IMR-90 (cell line): Measurements from ENCODE around the gene RGMB. TPM values are rescaled to one million over a fixed set of nuclear protein-coding genes. Genes with fewer than 3 reads are reported as not detected.

Experiments
- ATAC-seq: fragments of 200-7000 bp; cut with Tn5 transposase; 2 replicates; pipeline ENCODE4 v1.9.1; 2020; ENCODE audit warnings: low read depth, mild to moderate bottlenecking, moderate library complexity
- BruUV-seq: library from RNA; stranded (reverse); fragments of 400-500 nt; replicated peaks from 2 replicates; lab custom pipeline; 2021; lab: Mats Ljungman, UMichigan
- CTCF ChIA-PET: fragments of 300-600 bp; formaldehyde crosslinking; extraction: SDS; loops from one replicate; lab custom pipeline; 2021; ENCODE audit warnings: antibody characterized with exemption; lab: Yijun Ruan, JAX
- POLR2A ChIA-PET: fragments of 300-600 bp; sonication (Branson Sonifier 250); formaldehyde crosslinking; loops from one replicate; lab custom pipeline; 2022; ENCODE audit warnings: antibody characterized with exemption; ENCODE audit not compliant: unreplicated experiment; lab: Charles Lee
- DNase-seq: peaks from one replicate; pipeline ENCODE4 v3.0.0; 2013
- H2AFZ ChIP-seq: replicated peaks from 2 replicates; pipeline ENCODE3; 2013; ENCODE audit warnings: low read length, mild to moderate bottlenecking; ENCODE audit not compliant: poor library complexity
- H2AK5ac ChIP-seq: 2 replicates; pipeline ENCODE4 v1.6.1; 2013; ENCODE audit warnings: low read depth, low read length, inconsistent platforms
- H2AK9ac ChIP-seq: replicated peaks from 2 replicates; pipeline ENCODE3; 2013; ENCODE audit warnings: mild to moderate bottlenecking, low read depth, low read length, moderate library complexity; ENCODE audit not compliant: poor library complexity
- H2BK120ac ChIP-seq: 2 replicates; pipeline ENCODE4 v1.6.1; 2013; ENCODE audit warnings: low read depth, low read length, inconsistent platforms
- H2BK15ac ChIP-seq: 3 replicates; pipeline ENCODE4 v1.6.1; 2013; ENCODE audit warnings: low read depth, low read length, inconsistent platforms
- H2BK20ac ChIP-seq: 2 replicates; pipeline ENCODE4 v1.6.1; 2013; ENCODE audit warnings: low read depth, mild to moderate bottlenecking, inconsistent platforms, low read length, moderate library complexity
- H2BK5ac ChIP-seq: 2 replicates; pipeline ENCODE4 v1.6.1; 2013; ENCODE audit warnings: mild to moderate bottlenecking, low read depth, low read length, inconsistent platforms; ENCODE audit not compliant: poor library complexity, severe bottlenecking
- H3K14ac ChIP-seq: replicated peaks from 2 replicates; pipeline ENCODE4 v1.6.1; 2013; ENCODE audit warnings: low read depth, low read length, inconsistent platforms
- H3K18ac ChIP-seq: 2 replicates; pipeline ENCODE4 v1.6.1; 2013; ENCODE audit warnings: low read depth, low read length, control low read depth
- H3K23ac ChIP-seq: 2 replicates; pipeline ENCODE4 v1.6.1; 2013; ENCODE audit warnings: low read depth, low read length, inconsistent platforms
- H3K27ac ChIP-seq: 2 replicates; pipeline ENCODE4 v1.5.1; 2013; ENCODE audit warnings: mild to moderate bottlenecking, control low read depth, low read length; ENCODE audit not compliant: insufficient read depth
- H3K27me3 ChIP-seq: 2 replicates; pipeline ENCODE4 v1.6.1; 2013; ENCODE audit warnings: low read length; ENCODE audit not compliant: control insufficient read depth, insufficient read depth
- H3K36me3 ChIP-seq: 2 replicates; pipeline ENCODE4 v1.6.1; 2013; ENCODE audit warnings: low read length, mixed read lengths; ENCODE audit not compliant: control insufficient read depth, insufficient read depth
- H3K4ac ChIP-seq: 2 replicates; pipeline ENCODE4 v1.6.1; 2013; ENCODE audit warnings: low read depth, low read length, inconsistent platforms
- H3K4me1 ChIP-seq: 2 replicates; pipeline ENCODE4 v1.6.1; 2013; ENCODE audit warnings: low read length, mixed read lengths; ENCODE audit not compliant: control insufficient read depth, insufficient read depth
- H3K4me2 ChIP-seq: 2 replicates; pipeline ENCODE4 v1.6.1; 2013; ENCODE audit warnings: low read depth, mild to moderate bottlenecking, control low read depth, low read length, moderate library complexity
- H3K4me3 ChIP-seq: 2 replicates; pipeline ENCODE4 v1.5.1; 2013; ENCODE audit warnings: low read depth, mild to moderate bottlenecking, control low read depth, low read length, moderate library complexity; ENCODE audit not compliant: insufficient read depth
- H3K56ac ChIP-seq: 2 replicates; pipeline ENCODE4 v1.6.1; 2013; ENCODE audit warnings: low read length, inconsistent platforms; ENCODE audit not compliant: insufficient read depth; ENCODE audit errors: extremely low read depth
- H3K79me1 ChIP-seq, 2 experiments: 2 replicates each; pipeline ENCODE4 v1.6.1; 2013; ENCODE audit warnings: low read length in 2 of 2, inconsistent platforms in 1 of 2, low read depth in 1 of 2
- H3K9ac ChIP-seq: 2 replicates; pipeline ENCODE4 v1.6.1; 2013; ENCODE audit warnings: low read depth, low read length, control low read depth
- H3K9me1 ChIP-seq: 2 replicates; pipeline ENCODE4 v1.6.1; 2013; ENCODE audit warnings: low read length, inconsistent platforms; ENCODE audit not compliant: insufficient read depth
- H3K9me3 ChIP-seq: 2 replicates; pipeline ENCODE4 v1.6.1; 2013; ENCODE audit warnings: low read length; ENCODE audit not compliant: control insufficient read depth, insufficient read depth
- H4K20me1 ChIP-seq: 2 replicates; pipeline ENCODE4 v1.6.1; 2013; ENCODE audit warnings: low read length, inconsistent platforms; ENCODE audit not compliant: insufficient read depth
- H4K5ac ChIP-seq: 2 replicates; pipeline ENCODE4 v1.6.1; 2013; ENCODE audit warnings: mild to moderate bottlenecking, low read depth, low read length, control low read depth
- H4K8ac ChIP-seq, 2 experiments: 2 replicates each; pipeline ENCODE4 v1.6.1; 2013; ENCODE audit warnings: low read depth in 2 of 2, low read length in 2 of 2, control low read depth in 1 of 2, inconsistent platforms in 1 of 2
- H4K91ac ChIP-seq: 2 replicates; pipeline ENCODE4 v1.6.1; 2013; ENCODE audit warnings: low read depth, low read length, inconsistent platforms; ENCODE audit not compliant: insufficient read depth
- BHLHE40 ChIP-seq: fragments of 150-350 bp; IDR thresholded peaks from 2 replicates; pipeline ENCODE4 v1.6.1; 2016; ENCODE audit warnings: mild to moderate bottlenecking, low read depth, low read length
- CEBPB ChIP-seq: IDR thresholded peaks from 2 replicates; pipeline ENCODE4 v1.6.1; 2012; ENCODE audit warnings: low read depth, low read length, improper control_type of control experiment
- CHD1 ChIP-seq: IDR thresholded peaks from 2 replicates; pipeline ENCODE4 v1.6.1; 2012; ENCODE audit warnings: low read depth, low read length, improper control_type of control experiment
- FOS ChIP-seq: fragments of 150-350 bp; IDR thresholded peaks from 2 replicates; pipeline ENCODE4 v1.6.1; 2016; ENCODE audit warnings: low read depth, low read length
- MAFK ChIP-seq: IDR thresholded peaks from 2 replicates; pipeline ENCODE4 v1.6.1; 2012; ENCODE audit warnings: low read depth, low read length, improper control_type of control experiment
- MAZ ChIP-seq: IDR thresholded peaks from 2 replicates; pipeline ENCODE4 v1.6.1; 2012; ENCODE audit warnings: low read depth, mild to moderate bottlenecking, low read length, improper control_type of control experiment, moderate library complexity, borderline replicate concordance
- MXI1 ChIP-seq: IDR thresholded peaks from 2 replicates; pipeline ENCODE4 v1.6.1; 2012; ENCODE audit warnings: low read depth, mild to moderate bottlenecking, low read length, moderate library complexity, borderline replicate concordance
- NFE2L2 ChIP-seq: fragments of 150-350 bp; IDR thresholded peaks from 2 replicates; pipeline ENCODE4 v1.6.1; 2016; ENCODE audit warnings: low read depth, mild to moderate bottlenecking, low read length
- POLR2A ChIP-seq: IDR thresholded peaks from 2 replicates; pipeline ENCODE4 v1.6.1; 2012; ENCODE audit warnings: mild to moderate bottlenecking, low read depth, low read length
- RAD21 ChIP-seq: IDR thresholded peaks from 2 replicates; pipeline ENCODE4 v1.6.1; 2012; ENCODE audit warnings: low read length, improper control_type of control experiment
- RFX5 ChIP-seq: IDR thresholded peaks from 2 replicates; pipeline ENCODE4 v1.8.0; 2012; ENCODE audit warnings: low read depth, mild to moderate bottlenecking, low read length, moderate library complexity
- WGBS, 2 experiments: methylation state at CpG; one replicate each; pipeline versions ENCODE4 v1.1.5 to v1.1.7; 2013; ENCODE audit warnings: missing lambda C conversion rate in 2 of 2; ENCODE audit not compliant: insufficient read length in 1 of 2; ENCODE audit errors: extremely low coverage in 2 of 2; 5-methylcytosine and 5-hydroxymethylcytosine counted together
- dilution Hi-C: fragments of 300-500 bp; cut with HindIII; formaldehyde crosslinking; loops from one replicate; pipeline ENCODE4 v1.14.3; 2018; ENCODE audit warnings: low sequenced_read_pairs; ENCODE audit not compliant: unreplicated experiment
- in situ Hi-C: fragments of 300-500 bp; cut with MboI; formaldehyde crosslinking; loops from 3 replicates; pipeline ENCODE4 v1.14.3; 2019; ENCODE audit warnings: low sequenced_read_pairs, inconsistent platforms, mixed read lengths
- intact Hi-C: fragments of 100-400 bp; cut with micrococcal nuclease; formaldehyde crosslinking; loops from 2 replicates; pipeline ENCODE4 v1.10.0; 2022
- polyA plus RNA-seq, 3 experiments: library from polyadenylated mRNA; depleted of rRNA; stranded (reverse); fragments of >200 nt; gene quantifications; 2 replicates each; pipeline ENCODE4 v1.2.3, GENCODE V29; 2012; ENCODE audit warnings: low replicate concordance in 1 of 3
- total RNA-seq: library from RNA; depleted of rRNA; stranded (reverse); fragments of >200 nt; gene quantifications from 2 replicates; pipeline ENCODE4 v1.2.3, GENCODE V29; 2012
- TF ChIP-seq, protein P1 (sequence below): fragments of 150-350 bp; IDR thresholded peaks from 2 replicates; pipeline ENCODE4 v1.6.1; 2017; ENCODE audit warnings: mild to moderate bottlenecking, antibody characterized with exemption, low read length, low read depth
- TF ChIP-seq, protein P2 (sequence below): conservative IDR thresholded peaks from 2 replicates; pipeline ENCODE4 v1.5.1; 2012; ENCODE audit warnings: mild to moderate bottlenecking, low read depth, low read length, improper control_type of control experiment
- TF ChIP-seq, protein P3 (sequence below): fragments of 150-350 bp; IDR thresholded peaks from 2 replicates; pipeline ENCODE4 v1.6.1; 2016; ENCODE audit warnings: low read depth, mild to moderate bottlenecking, low read length, moderate library complexity, borderline replicate concordance

The RGMB gene
- total and polyA plus RNA-seq, 2 of the 4 experiments (the other 2 are of a cell fraction), result 74.4 to 129 TPM

DNA sequence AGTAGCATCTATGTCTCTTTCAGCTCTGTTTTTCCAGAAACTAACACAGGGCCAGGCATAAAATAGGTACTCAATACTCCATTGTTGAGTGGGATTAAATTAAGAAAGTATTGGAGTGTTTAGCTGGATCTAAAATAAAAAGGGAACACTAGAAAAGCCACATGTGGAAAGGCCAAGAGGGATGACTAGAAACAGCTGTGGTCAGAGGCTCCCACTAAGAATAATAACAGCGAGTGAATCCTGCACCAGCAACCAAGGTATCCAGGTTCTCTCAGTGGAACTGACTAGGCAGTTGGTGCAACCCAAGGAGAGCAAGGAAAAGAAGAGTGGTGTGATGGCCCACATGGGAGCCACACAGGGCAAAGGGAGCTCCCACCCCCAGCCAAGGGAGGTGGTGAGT is 31.5 kb upstream of the RGMB start:
- Histone ChIP-seq H3K23ac (no peak overlapping the region), H2BK15ac (no peak overlapping the region), H3K4me3 (no peak overlapping the region), H4K20me1 (no peaks in the 10 kb centered on the region), H3K4me1 (no peaks in the 10 kb centered on the region), H2AK9ac (no peak overlapping the region), H2BK120ac (no peak overlapping the region), H4K91ac (no peak overlapping the region), H3K4ac (no peak overlapping the region), H2BK5ac (no peak overlapping the region), H3K4me2 (no peak overlapping the region), H4K5ac (no peak overlapping the region), H3K9ac (no peak overlapping the region), H3K9me3 (peaks cover 4% of the 10 kb centered on the region), H4K8ac (no peak overlapping the region), H3K56ac (no peak overlapping the region), H3K9me1 (no peaks in the 10 kb centered on the region), H3K36me3 (no peaks in the 10 kb centered on the region), H3K27ac (no peak overlapping the region), H3K18ac (no peak overlapping the region), H3K79me1 (no peaks in the 10 kb centered on the region), H2BK20ac (peak overlapping the region; percentile 24; the same call in 1 of the 2 replicates), H3K27me3 (no peaks in the 10 kb centered on the region), H2AK5ac (no peak overlapping the region), H2AFZ (no peak overlapping the region), H3K14ac (no peak overlapping the region)
- in situ Hi-C loops (no loop called here), dilution Hi-C loops (no loop called here), intact Hi-C loops (no loop called here)
- TF ChIP-seq BHLHE40 (no peak), CEBPB (no peak), MAZ (no peak), MAFK (no peak), NFE2L2 (no peak), FOS (no peak), MXI1 (no peak), RFX5 (no peak), RAD21 (no peak), CHD1 (no peak), POLR2A (no peak)
- TF ChIP-seq, protein P1, sequence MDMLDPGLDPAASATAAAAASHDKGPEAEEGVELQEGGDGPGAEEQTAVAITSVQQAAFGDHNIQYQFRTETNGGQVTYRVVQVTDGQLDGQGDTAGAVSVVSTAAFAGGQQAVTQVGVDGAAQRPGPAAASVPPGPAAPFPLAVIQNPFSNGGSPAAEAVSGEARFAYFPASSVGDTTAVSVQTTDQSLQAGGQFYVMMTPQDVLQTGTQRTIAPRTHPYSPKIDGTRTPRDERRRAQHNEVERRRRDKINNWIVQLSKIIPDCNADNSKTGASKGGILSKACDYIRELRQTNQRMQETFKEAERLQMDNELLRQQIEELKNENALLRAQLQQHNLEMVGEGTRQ, result no peak
- TF ChIP-seq, protein P2, sequence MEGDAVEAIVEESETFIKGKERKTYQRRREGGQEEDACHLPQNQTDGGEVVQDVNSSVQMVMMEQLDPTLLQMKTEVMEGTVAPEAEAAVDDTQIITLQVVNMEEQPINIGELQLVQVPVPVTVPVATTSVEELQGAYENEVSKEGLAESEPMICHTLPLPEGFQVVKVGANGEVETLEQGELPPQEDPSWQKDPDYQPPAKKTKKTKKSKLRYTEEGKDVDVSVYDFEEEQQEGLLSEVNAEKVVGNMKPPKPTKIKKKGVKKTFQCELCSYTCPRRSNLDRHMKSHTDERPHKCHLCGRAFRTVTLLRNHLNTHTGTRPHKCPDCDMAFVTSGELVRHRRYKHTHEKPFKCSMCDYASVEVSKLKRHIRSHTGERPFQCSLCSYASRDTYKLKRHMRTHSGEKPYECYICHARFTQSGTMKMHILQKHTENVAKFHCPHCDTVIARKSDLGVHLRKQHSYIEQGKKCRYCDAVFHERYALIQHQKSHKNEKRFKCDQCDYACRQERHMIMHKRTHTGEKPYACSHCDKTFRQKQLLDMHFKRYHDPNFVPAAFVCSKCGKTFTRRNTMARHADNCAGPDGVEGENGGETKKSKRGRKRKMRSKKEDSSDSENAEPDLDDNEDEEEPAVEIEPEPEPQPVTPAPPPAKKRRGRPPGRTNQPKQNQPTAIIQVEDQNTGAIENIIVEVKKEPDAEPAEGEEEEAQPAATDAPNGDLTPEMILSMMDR, result no peak
- TF ChIP-seq, protein P3, sequence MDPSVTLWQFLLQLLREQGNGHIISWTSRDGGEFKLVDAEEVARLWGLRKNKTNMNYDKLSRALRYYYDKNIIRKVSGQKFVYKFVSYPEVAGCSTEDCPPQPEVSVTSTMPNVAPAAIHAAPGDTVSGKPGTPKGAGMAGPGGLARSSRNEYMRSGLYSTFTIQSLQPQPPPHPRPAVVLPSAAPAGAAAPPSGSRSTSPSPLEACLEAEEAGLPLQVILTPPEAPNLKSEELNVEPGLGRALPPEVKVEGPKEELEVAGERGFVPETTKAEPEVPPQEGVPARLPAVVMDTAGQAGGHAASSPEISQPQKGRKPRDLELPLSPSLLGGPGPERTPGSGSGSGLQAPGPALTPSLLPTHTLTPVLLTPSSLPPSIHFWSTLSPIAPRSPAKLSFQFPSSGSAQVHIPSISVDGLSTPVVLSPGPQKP, result no peak
- no TSS peak for BruUV-seq
- ChIA-PET POLR2A (no interaction called here), CTCF (no interaction called here)
- ATAC-seq (no peak), DNase-seq (no peak)
- no CpG with 5 or more reads among the region's 1 CpG for WGBS, 2 experiments
